ENCODE results near the gene GRIK4.

The GRIK4 gene

GRCh38 chr11:120929664-120930154, 418.2 kb downstream of the GRIK4 start:
- DNase-seq: peak; percentile 48

DNA sequence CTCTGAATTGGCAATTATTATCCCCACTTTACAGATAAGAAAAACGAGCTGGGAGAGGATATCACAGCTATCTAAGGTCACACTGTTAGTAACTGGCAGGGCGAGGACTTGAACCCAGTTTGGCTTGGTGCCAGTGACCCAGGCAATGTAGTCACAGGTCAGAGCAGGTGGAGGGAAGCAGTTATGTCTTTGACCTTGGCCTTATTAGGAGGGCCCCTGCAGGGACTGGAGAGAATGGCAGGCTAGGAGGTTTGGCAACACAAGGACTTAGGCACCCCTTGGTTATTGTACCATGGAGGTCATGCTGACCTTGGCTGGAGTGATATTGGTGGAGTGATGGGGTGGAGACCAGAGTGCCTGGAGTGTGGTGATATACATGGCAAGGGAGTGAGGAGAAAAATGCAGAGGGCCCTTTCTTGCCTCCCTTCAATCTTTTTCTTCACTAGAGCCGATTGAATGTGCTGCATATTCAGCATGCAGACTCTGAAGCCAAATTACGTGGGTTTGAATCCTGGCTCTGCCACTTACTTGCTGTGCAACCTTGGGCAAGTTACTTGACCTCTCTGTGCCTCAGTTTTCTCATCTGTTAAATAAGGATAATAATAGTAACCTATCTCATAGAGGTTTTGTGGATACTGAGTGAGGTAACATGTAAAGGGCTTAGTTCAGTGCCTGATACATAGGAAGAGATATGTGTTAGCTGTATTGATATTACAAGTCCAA, 419.7 kb downstream of the GRIK4 start:
- DNase-seq: no peak

- DNase-seq: no peak
Measured at GRCh38 chr11:120932305-120932915, 420.9 kb downstream of the GRIK4 start.

- no peak for DNase-seq
Measured at GRCh38 chr11:120936356-120936755, 424.8 kb downstream of the GRIK4 start.

GRCh38 chr11:120937501-120937900, 426.0 kb downstream of the GRIK4 start:
- no peak for DNase-seq

DNA sequence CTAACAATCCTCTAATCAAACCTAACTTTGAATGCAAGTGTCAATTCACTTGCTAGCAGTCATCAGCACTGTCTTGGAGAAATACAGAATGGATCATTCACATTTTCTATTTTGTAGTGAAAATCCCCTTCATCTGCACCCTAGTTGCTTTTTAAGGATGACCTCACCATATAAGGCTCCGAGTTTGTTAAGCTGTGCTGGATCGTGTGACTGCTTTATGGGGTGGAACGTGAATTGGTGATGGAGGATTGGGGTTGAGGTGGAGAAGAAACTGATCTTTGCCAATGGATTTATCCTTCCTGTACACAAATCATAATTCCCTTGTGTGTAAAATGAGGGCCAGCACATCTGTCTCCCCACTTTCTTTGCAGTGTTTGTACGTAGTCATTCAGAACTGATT, 426.7 kb downstream of the GRIK4 start:
- no peak for DNase-seq

GRCh38 chr11:120940160-120940848, 428.8 kb downstream of the GRIK4 start:
- DNase-seq: no peak

DNA sequence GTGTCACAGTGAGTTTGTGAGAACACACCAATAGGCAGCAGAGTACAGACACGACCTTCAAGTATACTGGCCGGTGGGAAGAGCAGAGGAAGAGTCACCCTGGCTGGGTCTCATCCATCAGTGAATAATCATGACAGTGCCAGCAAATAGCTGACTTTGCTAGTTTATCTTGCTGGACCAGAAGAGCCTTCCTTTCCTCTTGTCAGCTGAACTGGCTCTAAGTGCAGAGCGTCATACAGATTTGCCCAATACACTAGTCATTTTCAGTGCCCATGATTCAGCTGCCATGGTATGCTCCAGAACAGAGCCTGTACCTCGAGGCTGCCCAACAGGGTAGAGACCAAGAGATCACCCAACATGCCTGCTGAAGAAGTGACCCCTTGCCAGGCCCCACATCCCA, 429.5 kb downstream of the GRIK4 start:
- DNase-seq: no peak

DNA sequence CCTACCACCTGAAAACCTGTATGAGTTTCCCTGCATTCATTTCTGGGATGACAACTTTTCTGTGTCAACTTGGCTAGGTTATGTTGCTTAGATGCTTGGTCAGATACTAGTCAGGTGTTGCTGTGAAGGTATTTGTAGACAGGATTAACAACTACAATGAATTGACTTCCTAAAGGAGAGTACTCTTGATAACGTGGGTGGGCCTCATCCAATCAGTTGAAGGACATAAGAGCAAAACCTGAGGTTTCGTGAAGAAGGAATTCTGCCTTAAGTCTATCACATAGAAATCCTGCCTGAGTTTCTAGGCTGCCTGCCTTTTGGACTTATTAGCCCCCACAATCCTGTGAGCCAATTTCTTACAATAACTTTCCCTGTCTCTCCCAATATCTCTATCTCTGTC, 431.2 kb downstream of the GRIK4 start:
- DNase-seq: no peak

DNA sequence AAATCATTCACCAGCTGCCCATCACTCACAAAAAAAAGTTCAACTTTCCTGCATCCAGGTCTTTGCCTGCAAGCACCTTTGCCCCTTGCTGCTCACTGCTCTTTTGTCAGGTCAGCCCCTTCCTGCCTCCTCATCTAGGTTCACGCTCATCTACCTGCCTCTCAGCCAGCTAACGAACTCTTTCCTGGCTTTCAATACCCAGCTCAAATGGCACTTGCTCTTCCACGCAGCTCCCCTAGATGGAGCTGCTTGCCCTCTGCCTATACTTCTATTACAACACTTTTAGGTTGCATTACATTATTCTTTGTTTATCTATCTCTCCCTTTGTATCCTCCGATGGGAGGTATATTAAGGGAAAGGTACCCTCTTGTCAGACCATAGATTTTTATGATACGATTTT, 433.5 kb downstream of the GRIK4 start:
- no peak for DNase-seq

DNA sequence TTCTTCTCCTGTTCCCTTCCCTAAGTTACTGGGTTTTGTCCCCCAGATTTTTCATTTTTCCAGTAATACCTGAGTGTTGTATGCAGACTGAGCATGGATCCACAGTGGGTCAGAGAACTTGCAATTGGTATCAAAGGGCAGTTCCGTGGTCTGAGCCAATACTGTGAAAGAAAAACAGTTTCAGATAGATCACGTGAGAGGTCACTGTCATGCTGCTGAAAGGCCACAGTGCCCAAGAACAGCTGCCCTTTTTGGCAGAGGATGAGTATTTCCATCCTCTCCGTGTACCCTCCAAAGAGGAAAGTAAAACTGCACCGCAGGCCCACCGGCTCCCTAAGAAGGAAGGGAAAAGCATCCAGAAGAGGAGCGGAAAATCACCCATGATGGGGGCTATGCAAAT, 439.3 kb downstream of the GRIK4 start:
- no peak for DNase-seq

DNA sequence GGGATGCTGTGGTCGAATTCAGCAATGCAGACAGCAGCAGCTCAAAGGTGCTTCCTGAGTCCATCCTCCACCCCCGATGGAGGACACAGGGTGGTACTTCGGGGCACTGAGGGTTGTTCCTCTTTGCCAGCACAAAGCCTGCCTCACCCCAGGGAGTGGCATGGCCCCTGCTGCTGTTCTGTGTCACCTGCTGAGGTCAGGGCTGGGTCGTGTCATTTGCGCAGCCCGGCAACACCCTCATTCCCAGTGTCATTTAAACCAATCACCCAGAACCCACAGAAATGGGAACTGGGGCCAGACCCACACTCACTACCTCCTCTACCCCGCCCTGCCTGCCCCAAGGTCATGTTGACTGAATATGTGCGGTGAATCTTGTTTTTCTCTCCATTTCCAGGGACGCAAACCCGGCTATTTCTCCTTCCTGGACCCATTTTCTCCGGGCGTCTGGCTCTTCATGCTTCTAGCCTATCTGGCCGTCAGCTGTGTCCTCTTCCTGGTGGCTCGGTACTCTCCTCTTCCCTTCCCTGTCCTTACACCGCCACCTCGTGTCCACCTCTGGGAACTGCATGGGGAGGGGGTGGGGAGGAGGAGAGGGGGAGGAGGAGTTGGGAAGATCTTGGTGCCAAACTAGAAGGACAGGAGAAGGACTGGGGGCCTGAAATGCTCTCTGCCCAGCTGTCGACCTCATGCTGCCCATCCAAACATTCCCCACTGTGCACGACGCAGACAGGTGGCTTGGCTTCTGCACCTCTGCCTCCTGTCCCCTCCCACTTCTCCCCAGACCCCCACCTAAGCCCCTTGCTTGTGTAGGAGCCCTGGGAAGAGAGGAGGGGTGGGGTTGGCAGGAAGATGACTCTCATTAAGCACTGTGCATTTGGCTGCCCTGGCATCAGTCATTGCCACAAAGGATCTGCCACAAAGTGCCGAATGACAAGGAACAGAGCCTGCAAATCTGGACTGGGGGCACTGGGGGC, 441.2 kb downstream of the GRIK4 start:
- peak; percentile 79 for DNase-seq

DNA sequence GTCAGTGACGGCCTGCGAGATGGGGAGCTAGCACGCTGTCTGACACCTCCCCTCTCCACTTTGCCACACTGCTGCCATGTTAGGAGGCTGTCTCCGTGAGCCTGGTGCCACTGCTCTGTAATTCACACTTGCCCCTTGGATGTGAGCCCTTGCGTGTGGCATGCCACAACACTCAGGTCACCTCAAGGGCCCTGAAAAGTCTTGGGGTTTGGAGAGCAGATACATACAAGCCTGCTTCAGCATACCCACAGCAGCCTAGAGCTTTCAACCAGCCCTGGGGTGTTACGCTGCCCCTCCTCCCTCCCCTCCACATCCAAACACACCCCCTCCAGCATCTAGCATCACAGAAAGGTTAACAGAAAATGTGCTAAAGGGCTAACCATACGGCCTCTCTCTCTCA, 442.8 kb downstream of the GRIK4 start:
- no peak for DNase-seq

- no peak for DNase-seq
Measured at GRCh38 chr11:120956710-120957495, 445.4 kb downstream of the GRIK4 start.

- DNase-seq: no peak
Measured at GRCh38 chr11:120958185-120958584, 446.6 kb downstream of the GRIK4 start.

DNA sequence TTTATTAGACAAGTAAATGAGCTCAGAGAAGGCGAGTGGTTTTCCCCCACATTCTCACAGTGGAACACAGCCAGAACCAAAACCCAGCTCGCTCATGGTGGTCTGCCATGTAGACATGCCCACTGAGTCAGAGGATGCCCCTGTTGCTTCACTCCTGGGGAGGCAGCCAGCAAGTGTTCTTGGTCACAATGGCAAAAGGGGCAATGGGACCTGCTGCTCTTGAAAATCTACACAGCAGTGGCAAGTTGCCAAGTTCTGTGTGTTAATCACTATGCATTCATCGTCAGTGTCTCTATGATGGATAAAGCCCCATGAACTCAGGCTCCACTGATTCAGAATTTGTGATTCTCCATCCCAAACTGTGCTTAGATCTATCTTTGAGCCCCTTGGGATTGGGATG, 447.6 kb downstream of the GRIK4 start:
- no peak for DNase-seq

DNA sequence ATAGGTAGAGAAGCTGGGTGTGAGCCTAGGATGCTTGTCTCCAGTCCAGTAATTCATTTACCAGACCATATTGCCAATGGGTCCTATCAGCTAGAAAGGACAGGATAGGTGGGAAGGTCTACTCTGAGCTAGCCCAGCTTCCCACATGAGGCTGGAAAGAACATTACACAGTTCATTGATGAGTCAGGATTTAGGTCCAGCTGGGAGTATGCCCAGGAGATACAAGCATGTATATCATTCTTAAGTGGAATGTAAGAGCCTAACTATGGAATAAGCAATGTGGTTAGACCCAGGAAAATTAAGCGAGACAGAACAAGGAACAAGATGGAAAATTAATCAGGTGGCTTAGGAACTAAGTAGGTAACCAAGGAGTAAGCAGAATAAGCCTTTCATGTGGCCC, 453.3 kb downstream of the GRIK4 start:
- DNase-seq: no peak

- DNase-seq: no peak
Measured at GRCh38 chr11:120966840-120967239, 455.3 kb downstream of the GRIK4 start.

DNA sequence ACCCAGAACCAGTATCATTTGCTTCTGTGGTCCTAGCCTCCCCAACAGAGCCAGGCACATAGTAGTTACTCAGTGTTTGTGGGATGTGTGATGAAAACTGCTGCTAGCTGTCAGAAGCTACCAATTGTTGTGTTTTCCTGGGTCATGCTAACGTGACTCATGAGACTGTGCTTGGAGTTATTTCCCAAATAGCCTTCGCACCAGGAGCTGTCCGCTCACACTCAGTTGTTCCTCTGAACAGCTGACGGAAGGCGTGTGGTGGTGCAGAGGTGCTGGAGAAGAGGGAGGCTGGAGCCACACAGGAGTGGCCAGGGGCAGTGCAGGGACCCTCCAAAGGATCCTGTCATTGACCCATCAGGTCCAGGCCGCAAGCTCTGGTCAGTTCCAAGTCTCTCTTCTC, 458.4 kb downstream of the GRIK4 start:
- DNase-seq: no peak

DNA sequence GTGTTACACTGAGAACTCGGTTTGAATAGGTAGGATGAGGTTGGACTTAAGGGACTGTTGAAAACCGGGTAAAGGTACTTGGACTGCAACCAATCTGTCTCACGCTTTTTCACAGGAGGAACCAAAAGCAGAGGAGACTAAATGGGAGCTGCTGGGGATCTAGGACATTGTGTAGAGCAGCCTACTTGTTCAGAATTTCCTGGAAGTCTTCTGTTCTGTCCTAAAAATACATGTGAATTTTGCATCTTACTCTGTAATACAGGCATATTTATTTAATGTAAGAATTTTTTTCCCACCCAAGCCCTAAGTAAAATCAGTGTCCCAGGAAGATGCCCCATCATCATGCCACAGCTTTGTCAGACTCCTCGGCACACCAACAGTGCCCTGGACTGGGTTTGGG, 460.3 kb downstream of the GRIK4 start:
- DNase-seq: no peak

DNA sequence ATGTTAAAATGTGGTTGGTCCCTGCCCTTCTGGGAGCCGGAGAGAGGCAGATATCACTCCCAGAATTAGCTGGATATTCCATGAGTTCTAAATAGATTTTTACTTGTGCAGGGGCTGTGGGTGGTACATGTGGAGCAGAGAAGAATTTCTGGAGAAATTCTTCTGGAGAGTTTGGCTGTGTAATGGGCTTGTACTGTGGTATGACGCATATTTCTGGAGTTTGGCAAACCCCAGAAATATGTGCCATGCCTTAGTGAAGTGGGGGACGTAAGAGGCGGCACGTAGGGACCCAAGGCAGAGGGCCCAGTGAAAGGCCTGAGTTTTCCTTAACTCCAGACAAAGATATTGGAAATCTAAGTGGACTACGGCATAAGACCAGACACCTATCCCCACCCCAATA, 461.1 kb downstream of the GRIK4 start:
- no peak for DNase-seq

DNA sequence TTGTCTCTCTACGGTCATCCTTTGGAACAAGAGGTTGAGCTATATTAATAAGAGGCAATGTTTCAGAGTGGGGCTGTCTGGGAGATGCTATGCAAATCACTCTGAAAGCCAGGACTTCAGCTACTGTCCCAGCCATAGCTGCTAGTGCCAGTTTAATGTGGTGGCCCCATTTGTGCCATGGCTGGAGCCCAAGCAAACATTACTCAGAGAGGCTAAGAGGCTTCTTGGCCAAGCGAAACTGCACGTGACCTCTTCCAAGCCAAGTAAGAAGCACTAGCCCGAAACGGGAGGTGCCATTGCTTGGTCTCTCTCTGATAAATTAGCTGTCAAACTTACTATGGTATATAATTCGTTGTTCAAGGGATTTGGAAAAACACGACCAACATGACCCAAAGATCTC, 462.0 kb downstream of the GRIK4 start:
- no peak for DNase-seq
